ENCODE measurements around the gene METTL21C.
A peak's percentile ranks its signal among the peaks of the same experiment; 100 is the strongest.

METTL21C gene

DNA sequence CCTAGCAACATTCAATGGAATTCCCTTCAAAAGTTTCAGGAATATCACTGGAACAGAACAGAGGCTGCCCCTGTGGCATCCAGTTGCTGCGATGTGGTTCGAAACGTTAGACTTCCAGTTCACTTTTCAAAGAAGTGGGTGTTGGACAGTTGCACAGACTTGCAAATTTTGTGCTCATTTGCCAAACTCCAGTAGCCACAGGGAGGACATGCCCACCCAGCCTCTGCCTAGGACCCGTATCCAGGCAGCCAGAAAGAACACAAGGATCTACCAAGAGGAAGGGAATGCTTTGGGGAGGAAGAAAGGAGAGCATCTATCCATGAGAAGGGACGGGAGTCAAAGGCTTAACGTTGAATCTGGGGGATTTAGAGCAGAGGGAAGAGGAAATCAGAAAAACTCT is at the start of gene METTL21C:
METTL21C (minus strand) TSS at position 108 of the 400 bp plus-strand sequence. CDS start 546 bp downstream, outside the sequence.
- no peak for DNase-seq

GRCh38 chr13:102742506-102742905 is 47.7 kb upstream of the METTL21C start:
- DNase-seq: no peak

DNA sequence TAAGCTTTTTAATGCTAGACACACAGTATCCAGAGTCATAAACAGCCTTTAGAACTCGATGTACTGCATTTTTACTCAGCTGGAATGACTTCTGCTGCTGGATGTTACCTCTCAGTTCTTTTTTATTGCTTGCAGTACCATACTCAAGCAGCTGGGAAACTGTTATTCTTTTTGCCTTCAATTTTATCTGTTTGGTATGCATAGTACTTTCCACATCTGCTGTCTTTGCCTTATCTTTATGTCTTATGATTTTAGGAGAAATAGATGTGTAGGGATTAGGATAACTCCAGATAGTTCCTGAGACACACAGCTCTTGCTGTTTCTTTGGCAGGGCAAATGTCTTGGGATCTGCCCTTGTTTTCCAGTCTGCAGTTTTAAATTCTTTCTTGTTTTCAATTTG is 47.3 kb upstream of the METTL21C start:
- DNase-seq: no peak

- no peak for DNase-seq
Observed at GRCh38 chr13:102729560-102730270, 34.9 kb upstream of the METTL21C start.

DNA sequence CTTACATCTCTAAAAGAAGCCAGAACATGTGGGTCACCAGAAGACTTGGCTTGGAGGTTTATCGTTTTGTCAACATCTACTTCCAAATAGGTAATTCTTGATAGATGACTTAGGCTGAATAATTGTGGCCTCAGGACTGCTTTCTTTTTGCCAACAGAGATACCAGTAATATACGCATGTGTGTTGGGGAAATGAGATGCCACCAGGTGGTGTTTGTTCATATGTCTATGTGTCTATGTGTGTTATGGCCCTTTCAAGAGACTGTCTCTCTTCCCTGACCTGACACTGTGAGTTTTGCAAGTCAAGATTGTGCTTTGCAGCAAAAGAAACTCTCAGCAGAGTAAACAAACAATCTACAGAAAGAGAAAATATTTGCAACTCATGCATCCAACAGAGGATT is 31.6 kb upstream of the METTL21C start:
- DNase-seq: peak; percentile 22

DNA sequence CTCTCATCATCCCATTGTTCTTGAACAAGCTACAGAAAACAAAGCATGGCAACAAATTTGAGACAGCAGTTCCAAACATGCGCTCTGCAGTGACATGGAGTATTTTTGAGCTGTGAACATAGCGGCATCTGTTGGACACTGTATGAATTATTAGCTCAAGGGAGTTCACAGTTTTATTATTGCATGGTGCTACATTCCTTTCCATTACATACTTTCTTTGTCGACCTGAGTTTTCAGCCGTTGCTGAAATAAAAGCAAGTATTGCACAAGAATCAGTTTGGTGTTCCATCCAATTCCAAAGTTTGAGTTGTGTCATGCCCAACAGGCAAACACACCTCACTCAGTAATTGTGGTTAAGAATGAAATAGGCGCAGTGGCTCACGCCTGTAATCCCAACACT is 30.1 kb upstream of the METTL21C start:
- DNase-seq: peak; percentile 19

DNA sequence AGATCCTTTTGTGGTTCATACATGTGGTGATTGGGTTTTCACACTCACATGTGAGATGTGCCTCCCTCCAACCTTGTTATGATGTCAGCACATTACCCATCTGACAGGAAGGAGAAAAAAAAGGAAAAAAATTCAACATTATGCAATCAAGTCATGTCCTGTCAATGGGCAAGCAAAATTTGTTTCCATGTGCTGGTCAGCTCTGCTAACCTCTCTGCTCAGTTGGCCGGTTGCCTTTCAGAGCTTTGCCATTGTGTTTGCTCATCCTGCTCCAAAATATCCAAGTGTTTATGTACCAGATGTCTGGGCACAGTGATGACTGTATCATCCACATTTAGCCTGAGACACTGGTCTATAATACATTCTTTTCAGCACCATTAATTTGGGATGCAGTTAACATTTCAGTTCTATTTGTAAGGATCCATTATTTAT is 27.0 kb upstream of the METTL21C start:
- DNase-seq: peak; percentile 32

- no peak for DNase-seq
Observed at GRCh38 chr13:102718746-102719145, 23.9 kb upstream of the METTL21C start.

DNA sequence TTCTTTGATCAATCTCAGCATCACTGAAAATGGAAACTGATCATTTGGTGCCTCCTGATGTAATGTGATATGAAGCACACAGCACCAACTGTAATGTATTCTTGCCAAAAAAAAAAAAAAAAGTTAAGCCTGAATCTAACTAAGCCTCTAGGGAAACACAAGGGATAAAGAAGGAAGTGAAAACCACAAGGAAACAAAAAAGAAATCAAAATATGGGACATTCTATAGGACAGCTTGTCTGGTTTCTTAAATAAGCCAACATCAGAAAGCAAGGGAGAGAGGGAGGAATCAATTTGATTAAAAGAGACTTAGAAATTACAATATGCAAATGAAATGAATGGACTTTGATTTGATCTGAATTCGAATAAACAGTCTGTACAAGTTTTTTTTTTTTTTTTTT is 20.6 kb upstream of the METTL21C start:
- DNase-seq: no peak

GRCh38 chr13:102710261-102710679 is 15.4 kb upstream of the METTL21C start:
- DNase-seq: no peak

DNA sequence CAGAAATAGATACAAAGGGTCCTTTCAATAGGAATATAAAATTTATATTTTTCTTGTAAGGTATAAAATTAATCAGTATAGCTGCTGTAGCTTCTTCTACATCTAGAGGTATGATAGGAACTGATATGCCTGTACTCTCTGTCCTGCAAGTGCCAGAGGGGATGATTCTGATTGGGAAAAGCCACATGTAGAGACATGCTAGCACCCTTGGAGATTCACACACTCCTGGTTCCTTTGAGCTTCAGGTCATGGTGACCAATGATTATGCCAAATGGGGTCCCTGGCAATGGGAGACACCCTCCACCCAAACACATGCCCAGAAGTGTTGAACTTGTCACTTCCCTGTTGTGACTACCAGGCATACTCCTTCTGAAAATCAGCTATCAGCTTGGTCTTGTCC is 14.7 kb upstream of the METTL21C start:
- DNase-seq: no peak

DNA sequence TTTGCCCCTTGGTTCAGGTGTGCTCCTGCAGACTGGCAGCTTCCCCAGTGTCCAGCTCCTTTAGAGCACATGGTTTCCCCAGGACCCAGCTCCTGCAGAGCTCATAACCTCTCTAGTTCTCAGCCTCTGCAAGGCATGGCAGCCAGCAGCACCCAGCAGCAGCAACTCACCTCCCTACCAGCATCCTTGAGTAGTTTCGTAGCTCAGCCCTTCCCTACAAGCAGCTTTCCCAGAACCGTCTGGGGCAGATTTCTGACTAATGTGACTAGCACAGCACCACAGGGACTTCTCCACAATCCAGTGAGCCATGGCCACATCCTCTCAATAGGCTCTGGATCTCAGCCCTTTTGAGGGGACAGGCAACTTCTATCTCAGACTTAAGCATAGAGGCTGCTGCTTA is 14.1 kb upstream of the METTL21C start:
- DNase-seq: no peak

DNA sequence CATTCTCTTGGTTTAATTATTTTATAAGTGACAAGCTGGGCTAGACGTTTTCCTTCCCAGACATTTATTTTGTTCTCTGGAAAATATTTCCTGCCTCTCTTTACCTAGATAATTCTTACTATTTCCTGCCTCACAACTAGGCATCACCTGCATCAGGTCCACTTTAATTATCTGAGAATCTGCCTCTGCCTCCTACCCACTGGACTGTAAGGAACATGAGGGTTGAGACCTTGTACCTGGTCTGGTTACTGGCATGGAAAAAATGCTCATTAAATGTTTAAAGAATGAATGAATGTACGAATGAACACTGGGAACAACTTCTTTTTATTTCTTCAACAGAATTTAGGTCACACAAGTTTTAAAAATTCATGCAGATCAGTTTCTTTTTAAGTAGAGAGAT is 13.4 kb upstream of the METTL21C start:
- DNase-seq: no peak

GRCh38 chr13:102707467-102707866 is 12.6 kb upstream of the METTL21C start:
- DNase-seq: no peak

GRCh38 chr13:102704238-102705058 is 9.6 kb upstream of the METTL21C start:
- DNase-seq: no peak

GRCh38 chr13:102703726-102704035 is 8.8 kb upstream of the METTL21C start:
- no peak for DNase-seq

- no peak for DNase-seq
Observed at GRCh38 chr13:102702965-102703725, 8.3 kb upstream of the METTL21C start.

- no peak for DNase-seq
Observed at GRCh38 chr13:102701331-102701730, 6.5 kb upstream of the METTL21C start.

DNA sequence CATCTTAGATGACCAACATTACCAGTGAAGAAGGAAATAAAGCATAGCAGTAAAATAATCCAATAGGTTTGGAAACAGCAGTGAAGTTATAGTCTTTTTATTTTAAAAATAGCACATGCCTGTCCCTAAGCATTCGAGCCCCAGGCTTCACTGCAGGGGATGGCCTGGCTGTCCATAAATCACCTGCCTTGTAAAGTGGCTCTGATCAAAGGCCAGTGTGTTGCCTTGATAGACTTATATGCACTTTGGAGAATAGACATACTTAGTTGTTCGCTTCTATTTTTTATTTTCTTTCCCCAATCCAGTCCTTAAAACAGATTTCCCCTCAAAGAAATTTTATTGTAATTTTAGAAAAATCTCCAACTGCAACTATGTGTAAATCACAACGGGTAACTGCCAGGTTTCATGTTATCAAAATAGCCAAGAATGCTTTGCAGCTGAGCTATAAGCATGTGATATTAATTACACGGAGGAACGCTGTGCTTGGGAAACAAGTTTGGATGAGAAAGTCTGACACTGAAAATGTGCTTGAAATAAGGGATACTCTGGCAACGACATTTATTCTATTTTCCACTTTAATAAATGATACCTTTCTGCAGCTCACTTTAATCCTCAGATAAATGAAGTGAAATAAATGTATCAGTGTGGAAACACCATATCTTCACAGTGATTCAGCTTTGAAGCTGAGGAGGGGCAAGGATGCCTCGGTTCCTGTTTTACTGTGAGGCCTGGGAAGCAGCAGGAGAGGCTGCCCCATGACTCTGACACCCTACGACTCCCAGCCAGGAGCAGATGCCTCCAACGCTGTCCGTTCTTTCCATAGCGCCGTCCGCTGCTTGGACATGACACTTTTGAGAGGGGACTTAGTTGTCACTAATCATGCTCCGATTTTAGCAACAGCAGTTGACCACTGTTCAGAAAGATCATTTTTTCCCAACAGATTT is 5.5 kb upstream of the METTL21C start:
- DNase-seq: no peak

GRCh38 chr13:102699504-102699903 is 4.7 kb upstream of the METTL21C start:
- no peak for DNase-seq

- DNase-seq: no peak
Observed at GRCh38 chr13:102698649-102698980, 3.8 kb upstream of the METTL21C start.

DNA sequence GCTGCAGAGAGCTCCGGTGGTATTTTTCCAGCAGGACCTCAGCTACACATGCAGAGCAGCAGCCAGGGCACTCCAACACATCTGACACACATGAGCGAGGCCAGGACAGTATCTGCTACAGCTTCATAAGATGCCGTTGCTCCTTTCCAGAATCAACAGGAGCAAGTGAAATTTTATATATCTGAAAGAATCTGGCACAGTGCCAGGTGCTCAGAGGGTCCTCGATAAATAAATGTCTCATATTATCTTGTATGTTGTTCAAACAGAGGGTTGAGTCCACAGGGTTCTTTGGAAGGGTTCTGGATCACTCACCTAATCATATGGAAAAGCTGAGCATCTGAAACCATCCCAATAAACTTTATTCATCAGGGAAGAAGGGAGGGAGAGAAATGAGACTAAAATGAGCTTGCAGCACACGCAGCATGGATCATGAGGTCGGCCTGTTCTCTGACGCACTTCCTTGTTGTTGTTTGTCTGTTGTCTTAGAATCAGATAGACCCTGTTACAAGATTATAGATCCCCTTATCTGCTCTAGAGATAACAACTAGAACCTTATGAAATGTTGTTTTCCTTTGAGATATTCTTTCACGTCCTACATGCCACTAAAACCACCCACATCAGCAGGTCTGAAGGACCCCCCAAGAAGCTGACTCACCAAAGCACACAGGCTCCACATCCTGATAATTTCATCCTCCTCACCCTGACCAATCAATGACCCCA is 3.2 kb upstream of the METTL21C start:
- DNase-seq: no peak
